Endometrial microvascular endothelial cells (primary cell): ENCODE data around the gene TMEM269. TPM values are rescaled to one million over a fixed set of nuclear protein-coding genes. Genes with fewer than 3 reads are reported as not detected.

Experiments used
- in situ Hi-C: cut with HindIII; loops from 2 replicates; pipeline ENCODE4 v1.10.0; 2017; ENCODE audit warnings: low sequenced_read_pairs, low pct_unique_long_range_greater_than_20kb; ENCODE audit errors: inconsistent ontology term
- total RNA-seq: library from RNA; depleted of rRNA; stranded (reverse); fragments of >200 nt; gene quantifications from one replicate; pipeline ENCODE4 v1.2.3, GENCODE V29; 2015; ENCODE audit errors: inconsistent ontology term

TMEM269 gene
- total RNA-seq, 1 donor from 2014 or later: not detected

GRCh38 chr1:42815941-42816584 is 31.3 kb downstream of the TMEM269 start:
- in situ Hi-C loops: no loop called here

DNA sequence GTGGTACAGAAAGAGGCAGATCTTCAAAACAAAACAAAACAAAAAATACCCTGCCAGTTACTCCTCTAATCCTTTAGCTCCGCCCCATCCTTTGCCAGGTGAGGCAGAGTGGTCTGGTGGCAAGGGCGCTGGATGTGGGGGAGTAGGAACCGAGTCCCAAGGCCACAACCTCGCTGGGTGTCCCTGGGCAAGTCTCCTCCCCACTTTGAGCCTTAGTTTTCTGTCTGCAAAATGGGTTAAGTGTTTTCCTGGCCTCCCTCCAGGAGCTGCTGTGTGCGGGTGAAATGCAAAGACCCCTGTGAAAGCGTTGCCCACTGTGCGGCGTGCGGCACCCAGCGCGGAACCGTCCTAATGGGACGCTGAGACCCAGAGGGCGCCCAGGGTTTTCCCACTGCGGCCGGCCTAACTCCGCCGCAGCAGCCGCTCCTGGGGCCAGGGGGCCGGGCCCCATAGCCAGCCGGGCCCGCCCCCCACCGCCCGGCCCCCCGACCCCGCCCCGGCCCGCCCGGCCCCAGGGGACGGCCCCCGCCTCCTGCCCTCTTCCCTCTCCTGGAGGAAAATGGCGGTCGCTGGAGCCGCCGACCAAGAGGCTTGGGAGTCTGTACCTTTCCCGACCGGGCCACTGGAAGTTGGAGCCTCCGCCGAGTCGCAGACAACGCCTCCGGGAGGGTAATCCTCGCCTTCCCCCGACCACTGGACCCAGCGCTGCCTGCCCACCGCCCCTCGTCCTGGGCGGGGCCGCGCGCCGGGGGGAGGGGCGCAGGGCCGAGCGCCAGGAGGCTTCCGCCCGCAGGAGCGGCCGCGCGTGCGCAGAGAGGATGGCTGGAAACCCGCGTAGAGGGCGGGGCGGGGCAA is 32.0 kb downstream of the TMEM269 start, which contains the start of the genes ERMAP and SVBP:
Gene ERMAP, plus strand, starts transcription at position 538 of the 855 bp plus-strand sequence. CDS start 13,327 bp downstream, outside the sequence.
Gene SVBP, minus strand, starts transcription at position 813 of the 855 bp plus-strand sequence. CDS start 853 bp downstream, outside the sequence.
- in situ Hi-C loops: no loop called here

GRCh38 chr1:42817440-42817767 is 32.6 kb downstream of the TMEM269 start:
- in situ Hi-C loops: no loop called here

GRCh38 chr1:42817976-42818375 is 33.2 kb downstream of the TMEM269 start:
- in situ Hi-C loops: no loop called here

DNA sequence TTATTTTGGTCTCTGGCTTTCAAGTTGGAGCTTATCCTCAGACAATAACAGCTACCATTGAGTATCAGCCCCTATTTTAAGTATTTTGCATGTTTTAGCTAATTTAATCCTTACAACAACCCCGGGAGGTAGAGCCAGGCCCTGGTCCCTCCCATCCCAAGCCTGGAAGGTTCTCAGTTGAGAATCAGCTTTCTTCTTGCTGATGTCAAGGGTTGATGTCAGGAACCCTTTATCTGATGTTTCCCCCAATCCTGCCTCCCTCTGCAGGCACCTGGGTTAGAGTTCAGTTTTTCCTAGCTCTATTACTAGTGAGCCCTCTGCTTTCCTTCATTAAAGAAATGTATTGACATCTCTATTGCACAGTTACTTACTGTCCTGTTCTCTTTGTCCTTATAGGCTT is 36.0 kb downstream of the TMEM269 start:
- in situ Hi-C loops: no loop called here

DNA sequence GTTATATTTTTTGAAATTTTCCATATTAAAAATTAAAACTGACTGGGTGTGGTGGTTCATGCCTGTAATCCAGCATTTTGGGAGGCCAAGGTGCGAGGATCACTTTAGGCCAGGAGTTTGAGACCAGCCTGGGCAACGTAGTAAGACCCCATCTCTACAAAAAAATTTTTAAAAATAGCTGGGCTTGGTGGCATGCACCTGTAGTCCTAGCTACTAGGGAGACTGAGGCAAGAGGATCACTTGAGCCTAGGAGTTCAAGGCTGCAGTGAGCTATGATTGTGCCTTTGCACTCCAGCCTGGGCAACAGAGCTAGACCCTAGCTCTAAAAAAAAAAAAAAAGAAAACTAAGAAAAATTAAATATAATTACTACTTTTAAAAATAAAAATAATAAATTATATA is 36.9 kb downstream of the TMEM269 start:
- in situ Hi-C loops: no loop called here

DNA sequence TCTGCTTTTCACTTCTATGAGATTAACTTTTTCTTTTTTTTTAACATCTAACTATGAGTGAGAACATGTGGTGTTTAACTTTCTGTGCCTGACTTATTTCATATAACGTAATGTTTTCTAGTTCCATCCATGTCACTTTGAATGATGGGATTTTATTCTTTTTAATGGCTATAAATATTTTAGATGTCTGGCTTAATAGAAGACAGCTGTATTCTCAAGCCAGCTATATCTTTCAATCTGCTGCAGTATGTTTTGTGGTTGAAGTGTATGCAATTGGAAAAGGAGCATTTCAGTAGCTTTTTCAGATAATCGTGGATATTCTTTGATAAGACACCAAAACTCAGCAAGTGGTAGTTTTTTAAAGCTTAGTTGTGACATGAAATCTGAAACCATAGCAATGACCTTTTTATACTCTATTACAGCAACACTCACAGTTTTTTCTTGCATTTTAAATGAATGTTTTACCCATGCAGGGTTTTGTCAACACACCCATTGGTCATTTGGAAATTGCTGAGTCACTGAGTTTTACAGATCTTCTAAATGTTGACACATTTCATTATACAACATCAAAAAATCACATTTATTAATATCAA is 38.1 kb downstream of the TMEM269 start:
- in situ Hi-C loops: no loop called here

DNA sequence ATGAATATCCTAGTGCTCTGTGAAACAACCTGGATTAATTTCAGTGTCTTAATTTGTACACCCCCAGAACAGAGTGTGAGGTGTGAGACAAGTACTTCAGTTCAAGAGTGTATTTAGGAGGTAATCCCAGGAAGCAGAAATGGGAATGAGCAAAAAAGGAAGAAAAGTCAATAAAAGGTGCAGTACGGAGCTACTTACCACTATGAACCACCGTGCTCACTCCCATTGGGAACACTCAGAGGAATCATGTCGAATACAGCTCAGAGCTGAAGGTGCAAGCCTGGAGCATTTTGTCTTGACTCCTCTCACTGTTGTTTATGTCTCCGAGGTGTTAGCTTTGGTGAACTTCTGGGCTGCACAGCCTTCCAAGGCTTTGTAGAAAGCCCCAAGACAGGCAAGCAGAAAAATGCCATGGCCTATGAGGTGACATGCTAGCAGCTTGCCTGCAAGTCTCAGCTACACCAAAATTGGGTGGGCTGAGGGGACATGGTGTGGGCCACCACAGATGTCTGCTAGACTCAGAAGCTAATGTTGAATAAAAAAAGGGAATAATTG is 39.8 kb downstream of the TMEM269 start:
- in situ Hi-C loops: no loop called here

DNA sequence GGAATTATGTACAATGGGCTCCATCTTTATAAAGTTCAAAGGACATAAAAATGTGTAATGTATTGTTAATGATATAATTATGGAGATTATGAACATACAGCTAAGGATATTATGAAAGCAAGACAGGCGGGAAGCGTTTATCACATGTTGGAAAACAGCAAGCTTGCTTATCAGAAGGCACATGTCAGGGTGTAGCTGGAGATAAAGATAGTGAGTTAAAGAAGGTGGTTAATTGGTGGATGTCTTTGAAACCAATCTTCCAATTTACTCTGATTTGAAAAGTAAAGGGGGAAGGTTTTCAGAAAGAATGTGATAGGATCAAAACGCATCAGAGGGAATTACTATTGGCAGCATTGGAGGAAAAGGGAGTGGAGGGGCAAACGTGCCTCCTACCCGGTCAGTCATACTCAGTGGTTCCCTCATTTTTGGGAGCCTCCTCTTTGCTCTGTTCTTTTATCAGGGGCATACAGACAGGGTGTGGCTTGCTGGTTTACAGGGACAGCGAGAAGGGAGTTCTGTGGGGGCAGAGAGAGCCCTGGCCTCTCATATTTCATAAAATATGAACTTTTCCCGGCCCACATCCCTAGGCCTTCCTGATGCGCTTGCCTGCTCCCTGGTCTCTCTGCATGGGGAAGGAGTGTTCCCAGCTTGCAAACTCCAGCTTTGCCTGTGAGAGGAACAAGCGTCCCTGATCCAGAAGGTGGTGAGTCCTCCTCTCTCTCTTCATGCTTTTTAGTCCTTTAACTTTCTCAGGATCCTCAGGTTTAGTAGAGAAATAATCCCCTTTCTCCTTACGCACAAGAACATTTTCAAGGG is 40.5 kb downstream of the TMEM269 start:
- in situ Hi-C loops: no loop called here

- in situ Hi-C loops: no loop called here
These were observed 45.8 kb downstream of the TMEM269 start for GRCh38 chr1:42830631-42831030.

DNA sequence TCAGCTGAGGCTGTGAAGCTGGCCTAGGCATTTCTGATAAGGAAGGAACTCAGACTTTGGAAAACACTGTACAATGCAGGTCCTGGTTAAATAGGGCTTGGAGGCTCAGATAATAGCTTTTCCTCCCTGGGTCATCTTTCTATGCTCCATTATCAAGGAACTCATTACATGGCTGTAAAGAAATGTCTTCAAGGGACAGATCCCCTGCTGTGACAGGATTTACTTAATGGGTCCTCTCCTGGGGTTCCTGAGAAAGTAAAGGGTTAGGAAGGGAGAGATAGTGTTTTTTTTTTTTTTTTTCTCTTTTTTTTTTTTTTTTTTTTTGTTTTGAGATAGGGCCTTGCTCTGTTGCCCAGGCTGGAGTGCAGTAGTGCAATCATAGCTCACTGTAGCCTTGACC is 46.5 kb downstream of the TMEM269 start:
- in situ Hi-C loops: no loop called here

DNA sequence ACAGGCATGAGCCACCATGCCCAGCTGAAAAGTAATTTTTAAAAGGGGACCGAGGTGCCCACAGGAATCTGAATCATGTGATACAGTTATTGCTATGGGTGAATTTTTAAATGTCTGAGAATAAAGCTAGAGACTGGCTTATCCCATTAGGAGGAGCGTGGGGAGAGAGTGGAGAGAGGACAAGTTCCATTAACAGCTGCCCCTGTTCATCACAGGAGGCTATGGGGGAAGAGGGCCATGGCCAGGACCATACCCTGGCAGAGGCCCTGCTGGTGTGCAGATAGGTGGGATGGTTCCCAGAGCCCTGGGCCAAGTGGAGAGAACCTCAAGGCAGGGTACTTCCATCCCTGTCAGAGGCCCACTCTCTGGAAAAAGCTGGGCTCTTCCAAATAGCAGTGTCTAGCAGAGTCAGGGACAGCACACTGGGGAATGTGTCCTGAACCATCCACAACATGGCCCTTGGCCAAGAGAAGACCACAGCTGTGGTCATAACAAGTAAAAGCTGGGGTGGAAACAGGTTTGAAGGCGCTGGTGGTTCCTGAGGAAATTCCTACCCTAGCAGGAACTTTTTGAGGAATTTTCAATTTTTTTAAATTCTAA is 48.0 kb downstream of the TMEM269 start:
- in situ Hi-C loops: no loop called here

DNA sequence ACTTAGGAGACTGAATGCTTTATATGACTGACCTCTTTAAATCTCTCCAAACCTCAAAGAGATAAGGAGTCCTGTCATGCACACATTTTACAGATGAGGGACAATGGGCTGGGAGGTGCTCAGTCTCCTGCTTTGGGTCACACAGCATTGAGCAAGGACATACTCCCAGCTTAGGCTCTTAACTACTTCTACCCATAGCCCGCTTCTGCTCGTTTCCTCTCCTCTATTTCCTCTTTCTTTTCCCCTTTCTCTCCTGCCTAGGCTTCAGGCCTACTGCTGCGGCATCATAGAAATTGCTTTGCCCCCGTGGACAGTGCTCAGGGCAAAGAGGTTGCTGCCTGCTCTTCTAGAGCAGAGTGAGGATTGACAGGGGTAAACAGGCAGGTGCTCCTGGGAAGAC is 49.2 kb downstream of the TMEM269 start:
- in situ Hi-C loops: no loop called here

GRCh38 chr1:42834803-42835202 is 50.0 kb downstream of the TMEM269 start:
- in situ Hi-C loops: no loop called here

GRCh38 chr1:42835422-42835821 is 50.6 kb downstream of the TMEM269 start:
- in situ Hi-C loops: no loop called here

GRCh38 chr1:42837709-42838108 is 52.9 kb downstream of the TMEM269 start:
- in situ Hi-C loops: no loop called here

GRCh38 chr1:42838482-42839190 is 53.8 kb downstream of the TMEM269 start:
- in situ Hi-C loops: no loop called here

GRCh38 chr1:42841010-42841409 is 56.2 kb downstream of the TMEM269 start:
- in situ Hi-C loops: no loop called here
